ENCODE results near the gene OR2T10. TPM values are rescaled to one million over a fixed set of nuclear protein-coding genes. Genes with fewer than 3 reads are reported as not detected.

The OR2T10 gene
- total and polyA plus RNA-seq, 2 of the 8 experiments (the other 6 are each of a cell fraction or from before 2014, with no cell fraction given) = not detected

DNA sequence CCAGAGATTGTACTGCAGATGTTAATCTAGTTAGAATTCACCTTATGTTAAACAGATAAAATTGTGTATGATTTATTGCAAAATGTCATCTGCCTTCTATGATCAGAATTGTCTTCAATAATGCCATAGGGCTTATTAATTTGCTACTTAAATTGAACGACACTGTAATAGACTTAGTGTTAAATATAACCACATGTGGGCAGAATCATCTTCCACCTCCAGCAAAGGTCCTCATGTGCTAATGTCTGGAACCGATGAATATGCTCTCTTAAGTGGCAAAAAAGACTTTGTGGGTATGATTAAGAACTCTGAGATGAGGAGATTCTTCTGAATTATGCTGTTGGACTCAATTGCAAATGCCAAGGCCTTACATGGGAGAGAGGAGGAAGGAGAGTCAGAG, 33.1 kb upstream of the OR2T10 start (continued):
- TF ChIP-seq TAF1 (IDR thresholded peaks at IDR 0.05; ENCODE audit: low read depth, low read length) = no peak
- TF ChIP-seq, protein P1, sequence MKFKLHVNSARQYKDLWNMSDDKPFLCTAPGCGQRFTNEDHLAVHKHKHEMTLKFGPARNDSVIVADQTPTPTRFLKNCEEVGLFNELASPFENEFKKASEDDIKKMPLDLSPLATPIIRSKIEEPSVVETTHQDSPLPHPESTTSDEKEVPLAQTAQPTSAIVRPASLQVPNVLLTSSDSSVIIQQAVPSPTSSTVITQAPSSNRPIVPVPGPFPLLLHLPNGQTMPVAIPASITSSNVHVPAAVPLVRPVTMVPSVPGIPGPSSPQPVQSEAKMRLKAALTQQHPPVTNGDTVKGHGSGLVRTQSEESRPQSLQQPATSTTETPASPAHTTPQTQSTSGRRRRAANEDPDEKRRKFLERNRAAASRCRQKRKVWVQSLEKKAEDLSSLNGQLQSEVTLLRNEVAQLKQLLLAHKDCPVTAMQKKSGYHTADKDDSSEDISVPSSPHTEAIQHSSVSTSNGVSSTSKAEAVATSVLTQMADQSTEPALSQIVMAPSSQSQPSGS (IDR thresholded peaks at IDR 0.05; ENCODE audit: low read length) = no peak
- TF ChIP-seq POLR2A (IDR thresholded peaks at IDR 0.05; ENCODE audit: control extremely low read depth in 1 of 2, low read depth in 2 of 2, low read length in 2 of 2) = no peak
- TF ChIP-seq CHD2 (IDR thresholded peaks at IDR 0.05; ENCODE audit: low read length) = no peak
- TF ChIP-seq KDM1A (IDR thresholded peaks at IDR 0.05; ENCODE audit: borderline replicate concordance, low read length) = no peak
- no peak for TF ChIP-seq BACH1 (IDR thresholded peaks at IDR 0.05; ENCODE audit: low read length)
- TF ChIP-seq NRF1 (IDR thresholded peaks at IDR 0.05; ENCODE audit: low read depth, low read length) = no peak

Measured in H1 (cell line).